Subcutaneous adipose tissue (tissue), 4 donors: ENCODE results near the gene SHISA9. TPM values are rescaled to one million over a fixed set of nuclear protein-coding genes. Genes with fewer than 3 reads are reported as not detected.

Source experiments
- CTCF ChIP-seq: fragments of 450-650 bp; IDR thresholded peaks from one replicate; pipeline ENCODE4 v1.5.1; 2016; ENCODE audit warnings: low read depth, mild to moderate bottlenecking, control low read depth, antibody characterized with exemption, moderate library complexity
- total RNA-seq, 4 donors: library from RNA; depleted of rRNA; stranded (reverse); fragments of >200 nt; gene quantifications; one replicate each; pipeline ENCODE4 v1.1.0, GENCODE V29; 2016

Gene SHISA9
- total RNA-seq, 4 donors from 2014 or later: under 0.01 to 0.19 (median 0.17) TPM; not detected in 1

GRCh38 chr16:13056607-13057006, 155.2 kb downstream of the SHISA9 start:
- no peak for TF ChIP-seq CTCF

DNA sequence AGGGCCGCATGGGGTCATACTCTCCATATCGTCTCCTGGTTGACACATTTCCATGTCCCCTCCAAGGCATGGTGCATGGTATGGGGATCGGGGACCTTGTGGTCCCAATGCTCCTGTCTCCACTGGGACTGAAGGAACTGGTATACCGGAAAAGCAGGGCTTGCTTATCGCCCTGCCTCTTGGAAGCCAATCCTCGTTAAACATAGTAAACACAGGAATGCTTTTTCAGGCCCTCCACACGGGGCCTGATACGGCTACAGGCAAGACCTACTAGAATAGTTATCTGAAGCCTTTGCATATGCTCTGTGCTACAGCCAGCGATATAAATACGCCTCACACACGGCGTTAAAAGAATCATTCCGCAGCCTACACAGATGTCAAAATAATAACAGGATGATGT, 159.5 kb downstream of the SHISA9 start:
- TF ChIP-seq CTCF: no peak

DNA sequence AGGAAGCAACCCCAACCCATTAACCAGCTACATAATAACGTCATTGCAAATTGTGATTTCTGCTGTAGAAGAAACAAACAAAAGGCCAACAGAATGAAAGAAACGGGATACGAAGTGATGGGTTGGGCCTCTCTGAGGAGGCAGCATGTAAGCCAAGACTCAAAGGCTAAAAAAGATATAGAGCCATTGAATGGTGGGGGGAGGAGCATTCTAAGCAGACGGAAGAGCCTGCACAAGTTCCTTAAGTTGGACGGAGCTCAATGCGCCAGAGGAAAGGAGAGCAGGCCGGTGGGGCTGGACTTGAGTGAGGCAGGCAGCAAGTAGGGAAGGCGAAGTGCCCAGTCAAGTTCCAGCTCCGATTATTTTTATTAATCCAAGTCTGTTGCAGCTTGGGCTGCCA, 160.3 kb downstream of the SHISA9 start:
- no peak for TF ChIP-seq CTCF

- TF ChIP-seq CTCF: no peak
These were observed 160.8 kb downstream of the SHISA9 start for GRCh38 chr16:13062219-13062618.

- no peak for TF ChIP-seq CTCF
These were observed 162.1 kb downstream of the SHISA9 start for GRCh38 chr16:13063457-13063856.

DNA sequence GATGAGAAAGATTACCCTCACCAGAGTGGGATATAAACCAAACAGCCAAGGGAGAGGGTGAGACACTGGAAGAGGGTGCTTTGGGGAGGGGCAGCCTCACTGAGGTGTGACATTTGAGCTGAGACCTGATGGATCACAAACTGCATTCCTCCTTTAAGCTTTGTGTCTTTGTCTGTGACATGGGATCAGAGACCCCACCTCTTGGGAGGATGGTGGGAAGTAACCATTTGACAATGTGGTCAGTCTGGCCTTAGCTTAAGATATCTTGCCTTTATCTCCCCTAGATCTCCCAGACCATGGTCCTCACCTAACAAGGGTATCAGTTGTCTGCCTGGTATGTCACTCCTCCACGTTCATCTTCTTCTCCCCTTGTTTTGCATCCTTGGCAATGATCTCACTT, 163.4 kb downstream of the SHISA9 start:
- no peak for TF ChIP-seq CTCF

DNA sequence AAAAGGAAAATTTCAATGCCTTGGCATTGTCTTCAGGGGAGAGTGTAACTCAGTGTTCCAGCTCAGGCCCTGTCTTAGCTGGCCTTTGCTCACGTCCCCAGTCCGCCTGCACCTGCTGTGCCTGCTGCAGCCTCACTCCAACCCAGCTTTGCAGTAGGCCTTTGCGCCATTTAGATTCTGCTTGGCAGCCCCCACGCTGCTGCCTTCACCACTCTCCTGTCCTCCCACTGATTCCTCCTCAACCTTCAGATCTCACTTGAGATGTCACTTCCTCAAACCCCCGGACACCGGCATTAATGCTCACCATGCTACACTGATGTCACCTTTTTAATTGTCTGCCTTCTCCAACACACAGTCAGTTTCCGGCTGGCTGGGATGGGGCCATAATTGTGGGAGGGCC, 166.2 kb downstream of the SHISA9 start:
- no peak for TF ChIP-seq CTCF
